Measurements from ENCODE around the gene PPFIA2. TPM values are rescaled to one million over a fixed set of nuclear protein-coding genes. Genes with fewer than 3 reads are reported as not detected.

The PPFIA2 gene
- total RNA-seq, 1 experiment from 2014 or later: not detected

DNA sequence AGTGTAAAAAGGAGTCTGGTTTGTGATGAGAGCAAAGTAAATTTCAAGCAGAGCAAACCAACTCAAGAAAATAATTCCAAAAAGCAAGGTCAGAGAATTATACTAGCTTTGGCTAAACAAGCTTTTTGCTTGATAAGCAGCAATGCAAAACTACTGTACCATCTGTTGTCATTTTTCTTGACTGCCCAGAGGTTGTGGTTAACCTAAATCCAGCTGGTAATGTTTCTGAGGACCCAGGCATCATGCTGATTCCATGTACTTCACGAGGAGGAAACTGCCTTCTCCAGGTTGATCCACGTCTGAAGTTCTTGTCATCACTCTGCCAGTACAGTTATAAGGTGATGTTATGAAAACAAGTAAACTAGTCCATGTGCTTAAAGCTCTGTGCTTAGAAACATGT lies 496.1 kb downstream of the PPFIA2 start:
- H3K36me3 ChIP-seq (ENCODE audit: control insufficient read depth, insufficient read depth, low read length): no peaks in the 10 kb centered on the region
- 0 out of 2 replicates have a peak, but pooled peaks cover 1% of the 10 kb centered on the region for H3K4me1 ChIP-seq
- no peak for DNase-seq
- no peak overlapping the region for H3K4me3 ChIP-seq (ENCODE audit: low read depth, low read length)
- POLR2A ChIA-PET: no interaction called here
- H3K36me3 Mint-ChIP-seq (ENCODE audit: insufficient read depth, unreplicated experiment): no peaks in the 10 kb centered on the region
- intact Hi-C loops (cut with micrococcal nuclease; ENCODE audit: unreplicated experiment): no loop called here
- TF ChIP-seq, protein P1, sequence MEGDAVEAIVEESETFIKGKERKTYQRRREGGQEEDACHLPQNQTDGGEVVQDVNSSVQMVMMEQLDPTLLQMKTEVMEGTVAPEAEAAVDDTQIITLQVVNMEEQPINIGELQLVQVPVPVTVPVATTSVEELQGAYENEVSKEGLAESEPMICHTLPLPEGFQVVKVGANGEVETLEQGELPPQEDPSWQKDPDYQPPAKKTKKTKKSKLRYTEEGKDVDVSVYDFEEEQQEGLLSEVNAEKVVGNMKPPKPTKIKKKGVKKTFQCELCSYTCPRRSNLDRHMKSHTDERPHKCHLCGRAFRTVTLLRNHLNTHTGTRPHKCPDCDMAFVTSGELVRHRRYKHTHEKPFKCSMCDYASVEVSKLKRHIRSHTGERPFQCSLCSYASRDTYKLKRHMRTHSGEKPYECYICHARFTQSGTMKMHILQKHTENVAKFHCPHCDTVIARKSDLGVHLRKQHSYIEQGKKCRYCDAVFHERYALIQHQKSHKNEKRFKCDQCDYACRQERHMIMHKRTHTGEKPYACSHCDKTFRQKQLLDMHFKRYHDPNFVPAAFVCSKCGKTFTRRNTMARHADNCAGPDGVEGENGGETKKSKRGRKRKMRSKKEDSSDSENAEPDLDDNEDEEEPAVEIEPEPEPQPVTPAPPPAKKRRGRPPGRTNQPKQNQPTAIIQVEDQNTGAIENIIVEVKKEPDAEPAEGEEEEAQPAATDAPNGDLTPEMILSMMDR (IDR thresholded peaks at IDR 0.05; ENCODE audit: insufficient read depth in 1 of 2, low read depth in 1 of 2, low read length in 1 of 2, severe bottlenecking in 1 of 2, unreplicated experiment in 1 of 2): no peak
- no peaks in the 10 kb centered on the region for H3K9me3 Mint-ChIP-seq (ENCODE audit: unreplicated experiment)
- no TSS peak for BruUV-seq (replicated peaks)
- no peak overlapping the region for H3K27ac Mint-ChIP-seq (ENCODE audit: unreplicated experiment)
- no peaks in the 10 kb centered on the region for H3K9me3 ChIP-seq
- no peaks in the 10 kb centered on the region for H3K27me3 Mint-ChIP-seq (ENCODE audit: insufficient read depth, unreplicated experiment)
- no peaks in the 10 kb centered on the region for H3K4me1 Mint-ChIP-seq (ENCODE audit: low read depth, unreplicated experiment)
- CTCF ChIA-PET: no interaction called here
- no peak overlapping the region for H3K4me3 Mint-ChIP-seq (ENCODE audit: unreplicated experiment)
- no peaks in the 10 kb centered on the region for H3K27me3 ChIP-seq (replicated peaks; ENCODE audit: control insufficient read depth, insufficient read depth, low read length)

DNA sequence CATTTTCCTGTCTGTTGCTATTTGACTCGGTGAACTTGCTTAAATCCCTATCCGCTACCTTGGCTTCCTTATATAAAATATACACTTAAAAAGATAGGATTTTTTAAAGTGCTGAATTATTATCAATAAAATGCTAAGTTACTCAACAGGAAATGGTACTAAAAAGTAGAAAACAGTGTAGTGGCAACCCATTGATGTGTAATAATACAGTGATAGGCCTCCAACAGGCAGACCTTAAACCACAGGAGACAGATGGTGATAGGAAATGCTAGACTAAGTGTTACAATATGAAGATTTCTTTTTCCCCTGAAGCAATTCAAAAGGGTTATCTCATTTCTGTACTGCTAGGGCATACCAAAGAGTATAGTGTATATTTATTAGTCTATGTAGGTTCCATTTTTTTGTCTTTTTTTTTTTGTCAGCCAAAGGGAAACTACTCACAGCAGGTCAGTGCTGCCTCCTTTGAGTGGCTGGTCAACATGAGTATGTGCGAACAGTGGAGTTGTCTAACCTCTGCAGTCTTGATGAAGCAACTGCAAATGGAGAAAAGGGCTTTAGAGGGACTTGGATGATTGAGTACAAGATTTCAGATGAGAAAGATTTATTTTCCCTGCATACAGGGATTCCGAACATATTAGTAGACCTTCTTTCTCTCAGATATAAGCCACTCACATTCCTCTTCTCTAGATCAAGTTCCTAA lies 497.5 kb downstream of the PPFIA2 start:
- Mint-ChIP-seq H3K27me3 (ENCODE audit: insufficient read depth, unreplicated experiment) (no peaks in the 10 kb centered on the region), H3K4me1 (ENCODE audit: low read depth, unreplicated experiment) (no peaks in the 10 kb centered on the region), H3K27ac (ENCODE audit: unreplicated experiment) (no peak overlapping the region), H3K9me3 (ENCODE audit: unreplicated experiment) (no peaks in the 10 kb centered on the region), H3K4me3 (ENCODE audit: unreplicated experiment) (no peak overlapping the region), H3K36me3 (ENCODE audit: insufficient read depth, unreplicated experiment) (no peaks in the 10 kb centered on the region)
- BruUV-seq (replicated peaks): no TSS peak
- TF ChIP-seq, protein P1 (IDR thresholded peaks at IDR 0.05; ENCODE audit: insufficient read depth in 1 of 2, low read depth in 1 of 2, low read length in 1 of 2, severe bottlenecking in 1 of 2, unreplicated experiment in 1 of 2): no peak
- Histone ChIP-seq H3K9me3 (no peaks in the 10 kb centered on the region), H3K27me3 (replicated peaks; ENCODE audit: control insufficient read depth, insufficient read depth, low read length) (no peaks in the 10 kb centered on the region), H3K4me1 (peaks cover 7% of the 10 kb centered on the region; the same call in 1 of the 2 replicates), H3K4me3 (ENCODE audit: low read depth, low read length) (no peak overlapping the region), H3K36me3 (ENCODE audit: control insufficient read depth, insufficient read depth, low read length) (no peaks in the 10 kb centered on the region)
- intact Hi-C loops (cut with micrococcal nuclease; ENCODE audit: unreplicated experiment): no loop called here
- ChIA-PET CTCF (no interaction called here), POLR2A (no interaction called here)
- no peak for DNase-seq

DNA sequence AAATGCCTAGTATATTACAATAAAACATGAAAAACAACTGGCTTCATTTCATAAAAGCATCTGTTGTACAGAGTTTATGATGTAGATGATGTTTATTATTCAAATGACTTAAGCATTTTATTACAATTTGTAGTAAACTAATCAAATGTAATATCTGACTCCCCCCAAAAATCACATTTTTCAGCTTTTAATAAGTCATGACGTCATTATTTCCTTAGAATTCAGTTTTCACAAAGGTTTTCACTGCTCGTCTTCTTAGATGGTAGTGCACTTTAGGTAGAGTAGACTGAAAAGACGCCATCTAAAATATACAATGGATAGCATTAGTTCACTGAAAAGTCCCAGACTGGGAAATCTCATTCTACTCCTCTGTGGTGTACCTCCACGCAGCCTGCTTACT lies 499.8 kb downstream of the PPFIA2 start:
- Histone ChIP-seq H3K27me3 (replicated peaks; ENCODE audit: control insufficient read depth, insufficient read depth, low read length) (no peaks in the 10 kb centered on the region), H3K4me1 (peaks cover 7% of the 10 kb centered on the region; the same call in 1 of the 2 replicates), H3K36me3 (ENCODE audit: control insufficient read depth, insufficient read depth, low read length) (no peaks in the 10 kb centered on the region), H3K9me3 (no peaks in the 10 kb centered on the region), H3K4me3 (ENCODE audit: low read depth, low read length) (no peak overlapping the region)
- H3K4me3 Mint-ChIP-seq (ENCODE audit: unreplicated experiment): no peak overlapping the region
- no peaks in the 10 kb centered on the region for H3K36me3 Mint-ChIP-seq (ENCODE audit: insufficient read depth, unreplicated experiment)
- H3K27me3 Mint-ChIP-seq (ENCODE audit: insufficient read depth, unreplicated experiment): no peaks in the 10 kb centered on the region
- TF ChIP-seq, protein P1 (IDR thresholded peaks at IDR 0.05; ENCODE audit: insufficient read depth in 1 of 2, low read depth in 1 of 2, low read length in 1 of 2, severe bottlenecking in 1 of 2, unreplicated experiment in 1 of 2): no peak
- DNase-seq: no peak
- no peaks in the 10 kb centered on the region for H3K4me1 Mint-ChIP-seq (ENCODE audit: low read depth, unreplicated experiment)
- ChIA-PET POLR2A (no interaction called here), CTCF (no interaction called here)
- BruUV-seq (replicated peaks): no TSS peak
- no peak overlapping the region for H3K27ac Mint-ChIP-seq (ENCODE audit: unreplicated experiment)
- H3K9me3 Mint-ChIP-seq (ENCODE audit: unreplicated experiment): no peaks in the 10 kb centered on the region
- intact Hi-C loops (cut with micrococcal nuclease; ENCODE audit: unreplicated experiment): loop anchor here (2.0 to 10.0 kb wide), 5 partner anchors 245 to 847 kb away; partner anchors contain the start of gene LIN7A
